GM21526 (cell line): Measurements from ENCODE around the gene PLAAT1.

Source experiments
- ATAC-seq: cut with Tn5 transposase; IDR thresholded peaks from one replicate; pipeline ENCODE4 v1.9.1; 2021; ENCODE audit warnings: moderate library complexity; ENCODE audit not compliant: unreplicated experiment, low FRiP score

Gene PLAAT1

DNA sequence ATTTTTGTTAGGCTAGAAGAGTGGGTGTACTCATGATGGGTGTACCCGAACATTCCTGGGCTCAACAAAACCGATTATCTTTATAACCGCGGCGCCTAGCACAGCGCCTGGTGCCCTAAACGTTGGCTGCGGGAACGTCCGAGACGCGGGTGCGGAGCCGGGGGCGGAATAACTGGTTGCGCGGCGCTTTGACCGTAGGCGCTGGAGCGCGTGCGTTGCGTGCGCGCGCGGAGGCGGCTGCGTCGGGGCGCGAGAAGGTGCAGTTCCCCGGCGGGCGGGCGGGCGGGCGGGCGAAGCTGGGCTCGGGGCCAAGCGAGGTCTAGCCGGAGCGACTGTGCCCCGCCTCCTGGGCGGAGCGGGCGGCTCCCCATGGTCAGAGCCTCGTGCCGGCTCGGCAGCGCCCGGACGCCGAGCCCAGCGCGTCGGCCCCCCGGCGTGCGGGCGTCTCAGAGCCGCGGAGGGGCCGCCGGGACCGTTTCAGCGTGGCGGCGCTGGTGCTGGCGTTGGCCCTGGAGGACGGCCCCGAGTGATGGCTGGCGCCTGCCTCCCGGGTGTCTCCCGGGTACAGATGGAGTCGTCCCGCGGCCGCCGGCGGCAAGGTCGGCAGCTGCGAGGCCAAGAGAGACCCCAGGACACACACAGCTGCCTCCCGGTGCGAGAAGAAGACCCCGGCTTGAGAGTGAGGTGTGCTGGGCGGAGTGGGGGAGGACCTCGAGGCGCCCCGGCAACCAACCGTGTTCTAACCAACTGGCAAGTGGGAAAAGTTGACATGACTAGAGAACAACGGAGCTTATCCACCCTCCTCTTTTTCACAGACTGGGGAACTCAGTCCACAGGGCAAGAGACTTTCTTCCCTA, at the start of gene PLAAT1:
TSS of gene PLAAT1 (plus strand) at position 373 of the 857 bp plus-strand sequence. CDS start 14,429 bp downstream, outside the sequence.
- peak; percentile 84 for ATAC-seq

DNA sequence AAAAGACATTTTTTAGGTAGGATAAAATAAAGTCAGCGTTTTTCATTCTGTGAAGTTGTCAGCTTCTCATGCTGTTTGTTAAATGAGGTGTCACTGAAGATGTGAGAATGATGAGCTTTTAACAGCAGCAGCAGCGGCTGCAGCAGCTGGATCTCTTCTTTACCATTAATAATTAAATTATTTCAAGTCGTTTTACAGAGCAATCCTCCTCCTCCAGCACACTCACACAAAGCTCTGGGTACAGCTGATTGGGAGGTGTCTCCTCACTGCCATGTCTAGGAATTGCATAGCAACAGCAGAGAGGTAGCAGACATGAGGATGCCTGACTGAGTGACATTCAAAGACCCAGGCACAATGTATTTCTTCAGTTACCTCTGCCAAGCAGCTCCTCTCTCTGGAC, 46.7 kb upstream of the PLAAT1 start:
- no peak for ATAC-seq

DNA sequence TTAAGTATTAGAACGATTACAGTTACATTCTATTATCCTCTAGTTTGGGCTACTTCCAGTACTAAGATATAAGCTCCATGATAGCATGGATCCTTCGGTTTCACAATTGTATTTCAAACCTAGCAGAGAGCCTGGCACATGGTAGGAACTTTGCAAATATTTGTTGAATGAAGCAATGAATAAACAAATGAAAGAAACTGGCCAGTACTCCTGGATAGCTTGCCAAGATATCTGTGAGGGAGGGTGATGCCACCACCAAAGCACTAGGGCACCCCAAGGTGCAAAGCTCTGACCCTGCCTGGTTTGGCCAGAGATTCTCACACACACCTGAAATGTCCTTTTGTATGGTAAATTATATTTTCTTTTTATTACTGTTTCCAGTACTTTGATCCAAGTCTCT, 44.3 kb upstream of the PLAAT1 start:
- no peak for ATAC-seq

DNA sequence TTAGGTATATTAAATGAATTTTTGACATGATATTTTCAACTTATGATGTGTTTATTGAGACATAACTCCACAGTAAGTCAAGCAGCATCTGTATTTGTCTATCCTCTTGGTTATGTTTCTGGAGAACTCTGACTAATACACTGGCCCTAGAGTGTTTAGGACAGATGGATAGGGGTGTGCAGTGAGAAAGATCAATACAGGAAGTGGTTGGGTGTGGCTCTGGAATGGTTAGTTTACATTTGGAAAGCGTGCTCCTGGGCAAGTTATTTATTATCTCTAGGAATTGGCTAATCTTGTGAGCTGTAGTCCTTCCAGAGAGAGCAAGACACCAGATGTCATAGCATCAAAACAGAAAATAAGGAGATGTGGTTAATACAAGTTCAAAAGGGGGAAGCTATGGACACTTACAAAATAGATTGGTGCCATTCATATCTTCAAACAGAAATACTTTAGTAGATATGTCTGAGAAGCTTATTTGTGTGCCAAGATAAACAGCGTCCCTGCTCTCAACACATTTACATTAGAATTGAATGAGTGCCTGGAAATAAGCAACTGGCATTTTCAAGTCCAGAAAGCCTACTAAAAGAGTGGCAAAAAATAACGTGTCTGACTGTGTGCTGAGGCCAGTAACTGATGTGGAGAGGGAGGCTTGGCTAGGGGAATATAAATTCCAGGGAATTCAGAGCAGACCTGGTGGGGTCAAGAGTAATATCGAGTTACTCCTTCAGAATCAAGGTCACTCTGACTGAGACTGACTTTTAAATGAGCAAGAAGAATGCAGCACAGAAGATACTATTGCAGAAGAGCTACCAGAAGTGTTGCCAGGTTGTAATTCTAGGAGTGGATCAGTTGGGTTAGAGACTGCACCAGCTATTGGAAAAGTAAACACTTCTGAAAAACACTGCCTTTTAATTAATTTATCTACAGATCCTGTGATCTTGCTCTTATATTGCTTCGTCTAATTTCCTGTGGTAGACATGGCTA, 33.4 kb upstream of the PLAAT1 start:
- no peak for ATAC-seq

DNA sequence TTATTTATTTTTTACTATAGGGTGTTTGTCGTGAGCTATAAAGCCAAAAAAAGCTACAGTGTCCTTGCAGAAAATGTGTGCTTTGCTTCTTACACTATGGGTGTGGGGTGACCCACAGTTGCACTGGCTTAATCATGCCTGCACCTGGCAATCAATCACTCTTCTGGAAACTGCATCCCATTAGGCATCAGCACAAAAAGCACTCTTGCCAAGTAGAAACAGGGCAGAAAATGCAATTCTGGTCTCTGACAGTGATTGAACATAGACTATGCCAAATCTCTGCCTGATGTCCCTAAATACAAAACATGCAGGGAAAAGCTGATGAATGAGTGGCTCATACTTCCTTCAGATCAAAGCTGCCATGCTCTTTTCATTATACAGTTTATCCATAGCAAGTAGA, 30.4 kb upstream of the PLAAT1 start:
- ATAC-seq, result no peak

DNA sequence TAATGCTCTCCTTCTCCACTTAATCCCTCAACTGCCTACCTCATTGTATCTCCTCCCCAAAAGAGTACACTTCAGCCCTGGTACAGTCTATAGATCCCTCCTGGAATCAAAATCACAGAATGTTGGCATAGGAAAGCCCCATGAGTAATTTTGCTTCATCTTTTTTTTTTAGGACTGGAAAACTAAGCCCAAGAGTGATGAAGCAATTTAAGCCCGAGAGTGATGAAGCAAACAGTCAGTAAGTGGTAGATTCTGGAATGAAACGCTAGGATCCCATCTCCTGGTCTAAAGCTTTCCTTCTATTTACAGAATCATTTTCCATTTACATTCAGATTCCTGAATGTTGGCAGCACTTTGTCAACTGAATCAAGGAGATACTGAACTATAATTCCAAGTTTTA, 29.8 kb upstream of the PLAAT1 start:
- no peak for ATAC-seq

DNA sequence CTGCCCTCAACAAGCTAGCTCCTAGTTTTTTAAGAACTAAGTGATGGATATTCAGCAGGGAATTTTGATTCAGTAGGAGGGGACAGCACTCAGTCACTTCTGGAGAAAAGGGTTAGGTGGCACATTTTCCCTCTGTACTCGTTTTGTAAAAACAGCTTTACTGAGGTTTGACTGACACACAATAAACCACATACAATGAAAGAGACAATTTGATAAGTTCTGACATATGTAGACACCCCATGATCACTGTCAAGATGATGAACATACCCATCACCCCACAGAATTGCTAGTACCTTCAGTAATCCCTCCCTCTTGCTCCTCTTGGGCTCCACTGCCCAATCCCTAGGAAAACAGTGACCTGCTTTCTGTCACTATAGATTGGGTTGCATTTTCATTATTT, 29.0 kb upstream of the PLAAT1 start:
- ATAC-seq, result no peak

DNA sequence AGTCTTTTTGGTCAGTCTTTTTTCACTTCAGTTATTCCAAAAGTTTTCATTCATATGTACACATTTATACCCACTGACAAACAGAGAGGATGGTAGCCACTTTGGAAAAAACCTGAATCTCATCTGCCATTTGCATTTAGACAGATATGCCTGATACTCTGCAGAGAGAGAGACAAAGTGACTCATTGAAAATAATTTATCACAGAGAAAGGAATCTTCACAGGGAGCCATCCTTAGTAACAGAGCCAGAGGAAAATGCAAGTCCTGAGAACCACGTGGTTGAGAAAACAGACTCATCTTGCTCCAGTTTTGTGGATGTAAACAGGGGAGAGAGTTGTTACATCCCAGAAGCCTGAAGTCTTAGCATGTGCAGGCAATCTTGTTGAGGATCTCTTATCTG, 28.2 kb upstream of the PLAAT1 start:
- ATAC-seq, result no peak

DNA sequence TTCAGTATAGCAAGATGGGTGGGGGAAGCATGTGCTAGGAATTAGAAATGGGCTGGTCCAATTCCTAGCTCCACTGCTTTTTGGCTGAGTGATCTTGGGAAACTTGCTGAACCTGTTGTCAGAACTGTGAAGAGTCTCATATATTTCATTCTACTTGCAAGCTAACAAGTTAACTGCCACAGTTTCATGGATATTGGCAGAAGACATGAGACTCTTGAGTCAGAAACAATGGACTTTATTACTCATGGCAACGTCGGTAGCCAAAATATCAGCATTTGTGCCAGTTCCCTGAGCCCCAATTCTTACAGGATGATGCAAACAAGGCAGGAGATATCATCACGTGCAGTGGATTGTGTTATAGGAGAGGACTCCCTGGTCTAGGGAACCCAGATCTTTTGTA, 26.6 kb upstream of the PLAAT1 start:
- no peak for ATAC-seq

DNA sequence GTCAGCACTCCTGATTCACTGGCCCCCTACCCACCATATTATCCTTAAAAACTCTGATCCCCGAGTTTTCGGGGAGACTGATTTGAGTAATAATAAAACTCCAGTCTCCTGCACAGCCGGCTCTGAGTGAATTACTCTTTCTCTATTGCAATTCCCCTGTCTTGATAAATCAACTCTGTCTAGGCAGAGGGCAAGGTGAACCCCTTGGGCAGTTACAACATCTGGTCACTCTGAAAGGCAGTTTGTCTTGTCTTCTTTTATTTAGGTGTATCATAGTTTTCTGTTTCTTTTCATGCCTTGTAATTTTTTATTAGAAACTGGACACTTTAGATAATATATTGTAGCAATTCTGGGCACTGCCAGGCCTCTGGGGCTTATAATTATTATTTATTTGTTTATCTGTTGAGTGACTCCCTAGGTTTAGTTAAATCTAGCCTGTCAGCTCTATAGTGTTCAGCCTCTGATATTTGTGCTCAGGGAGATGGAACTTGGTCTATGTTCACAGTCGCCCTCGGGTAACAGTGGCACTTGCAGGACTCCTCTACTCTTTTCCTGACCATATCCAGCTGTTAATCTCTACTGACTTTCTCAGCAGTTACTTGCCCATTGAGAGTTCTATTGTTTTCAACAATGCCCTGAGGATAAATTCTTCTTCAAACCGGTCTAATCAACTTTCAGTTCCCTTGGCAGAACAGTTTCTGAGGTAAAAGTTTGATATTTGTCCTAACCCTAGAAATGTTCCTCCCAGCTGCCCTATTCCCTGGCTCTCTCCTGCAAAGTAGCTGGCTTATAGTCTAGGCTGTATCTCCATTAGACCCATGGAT, 15.5 kb upstream of the PLAAT1 start:
- ATAC-seq, result no peak

DNA sequence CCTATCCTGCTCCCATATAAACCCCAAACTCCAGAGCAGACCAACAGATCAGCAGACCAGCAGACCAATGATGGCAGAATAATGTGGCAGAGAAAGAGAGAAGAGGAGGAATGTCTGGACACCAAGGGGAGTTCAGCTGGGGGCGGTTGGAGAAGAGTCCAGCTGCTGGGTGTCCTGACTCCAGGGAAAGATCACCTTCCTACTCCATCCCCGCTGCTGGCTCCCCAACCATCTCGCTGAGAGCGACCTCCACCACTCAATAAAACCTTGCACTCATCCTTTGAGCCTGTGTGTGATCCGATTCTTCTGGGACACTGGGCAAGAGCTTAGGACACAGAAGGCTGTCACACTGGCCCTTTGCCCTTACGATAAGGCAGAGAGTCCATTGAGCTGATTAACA, 12.8 kb upstream of the PLAAT1 start:
- no peak for ATAC-seq

DNA sequence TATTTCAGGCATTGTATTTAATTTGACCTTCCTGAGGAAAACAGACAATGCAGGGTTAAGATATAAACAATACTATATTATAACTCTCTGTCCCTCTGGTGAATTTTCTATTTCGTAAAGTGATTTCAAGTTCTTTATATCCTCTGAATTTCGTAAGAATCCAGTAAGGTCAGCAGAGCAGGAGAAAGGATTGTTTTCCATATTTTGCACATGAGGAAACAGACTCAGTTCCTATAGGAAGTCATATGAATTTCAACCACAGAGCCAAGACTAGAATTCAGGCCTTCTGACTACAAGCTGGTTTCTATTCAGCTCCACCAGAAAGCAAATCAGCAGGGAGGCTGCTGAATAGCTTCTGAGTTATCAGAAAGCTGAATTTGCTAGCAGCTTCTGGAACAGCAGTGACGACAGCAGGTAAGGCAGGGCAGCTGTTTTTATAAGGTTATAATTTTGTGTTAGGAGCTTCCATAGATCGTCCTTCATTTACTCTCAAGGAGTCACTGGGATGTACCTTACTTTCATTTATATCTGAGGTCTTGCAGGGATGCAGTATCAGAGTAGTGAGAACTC, 11.1 kb upstream of the PLAAT1 start:
- no peak for ATAC-seq

DNA sequence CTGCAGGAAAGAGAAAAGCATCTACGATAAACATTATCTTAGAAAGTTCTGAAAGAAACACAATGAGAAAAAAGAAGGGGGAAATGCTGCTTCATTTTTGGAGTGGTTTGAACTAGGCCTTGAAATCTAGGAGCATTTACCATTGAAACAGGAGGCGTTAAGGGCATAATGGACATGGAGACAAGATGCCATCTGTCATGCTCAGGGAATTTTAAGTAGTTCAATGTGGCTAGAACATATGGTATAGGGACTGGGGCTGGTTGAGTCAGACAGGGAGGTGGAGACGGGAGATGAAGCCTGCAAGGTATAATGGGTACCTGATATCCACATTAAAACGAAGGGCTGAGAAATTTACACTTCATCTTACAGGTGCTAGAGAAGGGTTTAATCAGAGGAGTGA, 10.4 kb upstream of the PLAAT1 start:
- ATAC-seq, result no peak

DNA sequence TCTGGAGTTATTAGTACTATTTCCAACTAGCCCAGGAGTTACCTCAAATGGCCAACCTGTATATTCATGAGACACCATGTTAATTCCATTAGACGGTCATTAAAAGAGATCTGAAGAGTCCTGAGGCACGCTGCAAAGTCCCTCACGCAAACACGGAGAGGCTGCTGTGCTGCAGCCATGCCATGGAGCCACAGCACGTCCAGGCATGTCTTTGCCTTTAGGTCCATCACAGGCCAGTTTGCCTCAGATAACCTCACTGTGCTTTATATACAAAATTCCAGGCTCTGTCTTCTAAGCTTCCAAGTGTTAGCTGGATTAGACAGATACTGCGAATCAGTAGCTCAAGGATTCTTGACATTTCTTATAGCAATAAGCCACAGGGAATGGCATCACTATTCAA, 9.8 kb upstream of the PLAAT1 start:
- ATAC-seq, result no peak

DNA sequence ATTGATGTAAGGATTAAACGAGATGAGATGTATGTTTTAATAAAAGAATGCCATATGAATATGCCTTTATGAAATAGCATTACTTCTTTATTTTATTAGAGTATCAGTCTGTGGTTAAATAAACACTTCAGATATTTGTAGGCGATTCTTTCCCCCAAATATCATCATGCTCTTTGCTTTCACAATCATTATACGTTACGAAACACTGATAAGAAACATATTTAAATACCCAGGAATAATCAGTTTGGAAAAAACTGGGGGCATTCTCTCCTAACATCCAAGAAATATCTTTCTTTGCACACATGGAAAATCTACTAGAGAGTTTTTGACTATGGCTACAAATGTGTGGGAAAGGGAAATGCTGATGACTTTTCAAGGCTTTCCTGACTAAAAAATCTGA, 4.4 kb upstream of the PLAAT1 start:
- no peak for ATAC-seq

DNA sequence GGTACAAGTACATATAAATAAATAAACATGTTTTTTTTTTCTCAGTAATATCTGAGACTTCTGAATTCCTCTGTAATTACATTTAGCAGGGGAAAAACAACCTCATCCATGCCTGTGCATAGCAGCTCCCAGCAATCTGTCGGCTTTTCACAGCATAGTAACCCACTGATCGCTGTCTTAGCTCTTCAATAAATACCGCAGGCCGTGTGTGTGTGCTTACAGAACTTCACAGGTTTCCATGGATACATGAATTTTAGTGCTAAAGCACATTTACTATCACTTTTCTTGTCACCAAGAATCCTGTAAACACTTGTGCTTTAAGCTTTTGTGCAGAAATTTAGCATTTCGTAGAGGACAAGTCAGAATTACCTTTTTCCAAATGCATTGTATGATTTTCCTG, 4.0 kb upstream of the PLAAT1 start:
- ATAC-seq, result no peak

DNA sequence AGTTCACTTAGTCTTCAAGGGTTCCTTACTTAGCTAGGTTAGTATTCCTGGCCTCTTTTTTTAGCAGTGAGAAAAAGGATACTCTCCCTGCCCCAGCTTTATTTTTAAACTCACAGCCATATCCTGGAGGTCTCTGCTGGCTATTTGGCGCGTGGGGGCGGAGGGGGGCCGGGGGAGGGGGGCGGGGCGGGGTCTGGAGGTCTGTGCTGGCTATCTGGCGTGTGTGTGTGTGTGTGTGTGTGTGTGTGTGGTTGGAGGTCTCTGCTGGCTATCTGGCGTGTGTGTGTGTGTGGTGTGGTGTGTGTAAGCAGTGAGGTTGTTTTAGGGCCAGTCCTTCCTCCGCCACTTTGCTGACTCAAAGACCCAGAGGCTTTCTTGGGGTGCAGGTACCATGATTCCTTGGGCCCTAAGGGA, 579 bp upstream of the PLAAT1 start:
- ATAC-seq, result peak; percentile 11

DNA sequence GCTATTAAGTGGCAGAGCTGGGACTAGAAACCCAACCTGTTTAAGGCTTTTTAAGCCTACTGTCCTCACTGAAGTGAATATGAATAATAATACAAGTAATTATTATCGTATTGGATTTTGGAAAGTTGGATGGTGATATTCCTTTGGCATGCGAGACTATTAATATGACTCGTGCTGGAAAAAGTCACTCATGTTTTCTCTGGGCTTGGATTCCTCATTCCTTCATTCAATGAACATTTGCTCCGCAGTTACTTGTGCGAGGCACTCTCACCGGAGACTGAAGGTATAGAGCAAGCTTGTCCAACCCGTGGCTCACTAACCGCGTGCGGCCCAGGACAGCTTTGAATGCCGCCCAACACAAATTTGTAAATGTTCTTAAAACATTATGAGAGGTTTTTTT, 694 bp downstream of the PLAAT1 start:
- ATAC-seq, result no peak

DNA sequence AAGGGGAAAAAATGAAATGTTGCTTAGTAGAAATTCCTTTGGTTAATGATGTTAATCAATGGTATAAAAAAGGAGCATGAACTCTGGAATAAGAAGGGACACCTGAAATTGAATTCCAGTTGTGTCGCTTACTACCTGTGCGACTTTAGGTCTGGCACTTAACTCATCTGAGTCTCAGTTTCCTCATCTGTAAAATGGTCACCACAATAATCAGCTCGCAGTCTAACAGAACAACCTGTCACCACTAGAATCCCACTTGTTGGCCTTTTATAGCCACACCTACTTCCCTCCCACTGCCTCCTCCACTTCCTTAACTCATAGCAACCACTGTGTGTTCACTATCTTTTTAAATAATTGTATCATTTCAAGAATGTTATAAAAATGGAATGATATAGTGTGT, 2.5 kb downstream of the PLAAT1 start:
- ATAC-seq, result no peak

DNA sequence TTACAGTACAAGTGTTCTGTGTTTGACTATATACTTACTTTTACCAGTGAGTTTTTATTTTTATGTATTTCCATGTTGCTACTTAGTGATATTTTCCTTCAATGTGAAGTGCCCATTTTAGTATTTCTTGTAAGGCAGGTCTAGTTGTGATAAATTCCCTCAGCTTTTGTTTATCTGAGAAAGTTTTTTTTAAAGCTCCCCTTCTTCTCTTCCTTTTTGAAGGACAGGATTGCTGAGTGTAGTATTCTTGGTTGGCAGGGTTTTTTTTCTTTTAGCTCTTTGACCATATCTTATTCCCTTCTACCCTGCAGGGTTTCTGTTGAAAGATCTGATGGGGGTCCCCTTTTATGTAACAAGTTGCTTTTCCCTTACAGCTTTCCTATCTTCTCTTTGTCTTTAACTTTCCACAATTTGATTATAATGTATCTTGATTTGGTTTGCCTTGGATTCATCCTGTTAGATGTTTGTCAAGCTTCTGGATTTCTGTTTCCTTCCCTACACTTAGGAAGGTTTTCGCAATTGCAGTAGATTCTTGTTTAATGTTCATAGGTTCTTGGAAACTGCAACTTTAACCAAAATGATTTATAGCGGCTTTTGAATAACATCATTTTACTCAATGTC, 7.9 kb downstream of the PLAAT1 start:
- ATAC-seq, result no peak
